ENCODE measurements around the gene DDX10.
"Not testable (repeated sequence)": the region's sequence is repeated elsewhere in the genome, so short reads cannot be mapped to it uniquely, and the experiment has no call there.

Gene DDX10

GRCh38 chr11:108766596-108767173 lies 101.8 kb downstream of the DDX10 start:
- in situ Hi-C loops (cut with HindIII; ENCODE audit: low sequenced_read_pairs) = no loop called here

GRCh38 chr11:108768370-108768769 lies 103.5 kb downstream of the DDX10 start:
- in situ Hi-C loops (cut with HindIII; ENCODE audit: low sequenced_read_pairs) = no loop called here

GRCh38 chr11:108768964-108769363 lies 104.1 kb downstream of the DDX10 start:
- in situ Hi-C loops (cut with HindIII; ENCODE audit: low sequenced_read_pairs) = no loop called here

DNA sequence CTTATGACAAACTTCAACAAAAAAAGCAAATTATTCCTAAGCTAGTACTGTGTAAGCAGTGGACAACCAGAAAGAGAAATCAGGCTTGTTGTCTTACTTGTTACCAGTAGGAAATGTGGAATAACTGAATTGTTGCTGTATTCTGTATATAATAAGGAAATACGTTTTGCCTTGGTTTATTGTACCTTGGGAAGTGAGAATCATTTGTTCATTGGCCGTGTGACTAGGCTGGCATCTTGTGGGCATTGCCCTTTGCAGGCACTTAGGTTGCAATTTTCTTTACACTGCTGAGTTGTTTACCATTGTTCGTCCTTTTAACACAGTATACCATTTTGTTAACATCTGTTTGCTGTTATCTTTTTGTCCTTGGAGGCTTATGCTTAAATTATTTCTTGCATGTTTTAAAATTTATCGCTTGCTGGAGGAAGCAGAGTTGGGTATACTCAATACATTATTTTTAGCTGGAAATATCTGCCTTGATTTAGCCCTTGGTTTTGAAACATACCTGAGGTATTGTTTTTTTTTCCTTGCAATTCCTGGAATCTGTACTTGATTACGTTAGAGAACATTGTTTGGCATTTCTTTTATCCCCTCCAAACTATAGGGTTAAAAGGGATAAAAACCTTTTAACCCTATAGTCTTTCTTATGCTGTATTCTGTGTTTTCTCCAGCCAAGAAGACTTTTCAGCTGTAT lies 109.3 kb downstream of the DDX10 start:
- in situ Hi-C loops (cut with HindIII; ENCODE audit: low sequenced_read_pairs) = no loop called here

GRCh38 chr11:108775324-108775723 lies 110.5 kb downstream of the DDX10 start:
- in situ Hi-C loops (cut with HindIII; ENCODE audit: low sequenced_read_pairs) = no loop called here

DNA sequence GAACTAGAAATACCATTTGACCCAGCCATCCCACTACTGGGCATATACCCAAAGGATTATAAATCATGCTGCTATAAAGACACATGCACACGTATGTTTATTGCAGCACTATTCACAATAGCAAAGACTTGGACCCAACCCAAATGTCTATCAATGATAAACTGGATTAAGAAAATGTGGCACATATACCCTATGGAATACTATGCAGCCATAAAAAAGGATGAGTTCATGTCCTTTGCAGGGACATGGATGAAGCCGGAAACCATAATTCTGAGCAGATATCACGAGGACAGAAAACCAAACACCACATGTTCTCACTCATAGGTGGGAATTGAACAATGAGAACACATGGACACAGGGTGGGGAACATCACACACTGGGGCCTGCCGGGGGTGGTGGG lies 114.3 kb downstream of the DDX10 start:
- in situ Hi-C loops (cut with HindIII; ENCODE audit: low sequenced_read_pairs) = not testable (repeated sequence)

DNA sequence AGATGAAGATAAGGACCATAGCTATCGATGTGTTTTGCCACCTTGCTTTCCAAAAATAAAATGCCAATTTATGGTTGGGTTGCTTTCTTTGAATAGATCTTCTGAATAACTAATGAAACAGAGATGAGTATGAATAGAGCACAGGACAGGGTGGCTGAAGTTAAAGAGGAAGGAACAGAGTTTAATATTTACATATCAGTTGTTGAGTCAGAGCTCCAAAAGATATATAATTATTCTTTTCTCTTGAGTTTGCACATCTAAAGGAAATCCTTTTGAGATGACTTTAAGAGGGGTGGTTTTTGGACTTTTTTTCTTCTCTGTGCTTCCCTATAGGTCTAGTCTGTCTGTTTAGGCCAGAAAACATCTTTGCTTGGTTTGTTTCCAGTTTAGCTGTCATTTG lies 115.2 kb downstream of the DDX10 start:
- in situ Hi-C loops (cut with HindIII; ENCODE audit: low sequenced_read_pairs) = no loop called here

GRCh38 chr11:108781946-108782345 lies 117.1 kb downstream of the DDX10 start:
- in situ Hi-C loops (cut with HindIII; ENCODE audit: low sequenced_read_pairs) = no loop called here

DNA sequence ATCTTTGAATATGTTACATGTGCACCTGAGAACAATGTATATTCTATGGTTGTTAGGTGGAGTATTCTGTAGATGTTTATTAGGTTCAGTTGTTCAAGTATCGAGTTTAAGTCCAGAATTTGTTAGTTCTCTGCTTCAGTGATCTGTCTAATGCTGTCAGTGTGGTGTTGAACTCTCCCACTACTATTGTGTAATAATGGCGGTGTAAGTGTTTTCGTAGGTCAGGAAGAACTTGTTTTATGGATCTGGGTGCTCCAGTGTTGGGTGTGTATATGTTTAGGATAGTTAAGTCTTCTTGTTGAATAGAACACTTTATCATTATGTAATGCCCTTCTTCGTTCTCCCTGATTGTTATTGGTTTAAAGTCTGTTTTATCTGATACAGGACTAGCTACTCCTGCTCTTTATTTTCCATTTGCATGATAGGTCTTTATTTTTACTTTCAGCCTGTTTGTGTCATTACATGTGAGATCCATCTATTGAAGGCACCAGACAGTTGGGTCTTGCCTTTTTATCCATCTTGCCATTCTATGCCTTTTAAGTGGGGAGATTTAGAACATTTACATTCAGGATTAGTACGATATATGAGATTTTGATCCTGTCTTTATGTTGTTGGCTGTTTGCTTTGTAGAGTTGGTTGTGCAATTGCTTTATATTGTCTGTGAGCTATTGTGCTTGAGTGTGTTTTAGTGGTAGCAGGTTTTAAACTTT lies 121.6 kb downstream of the DDX10 start:
- in situ Hi-C loops (cut with HindIII; ENCODE audit: low sequenced_read_pairs) = no loop called here

- in situ Hi-C loops (cut with HindIII; ENCODE audit: low sequenced_read_pairs) = no loop called here
Observed at GRCh38 chr11:108787105-108787504, 122.2 kb downstream of the DDX10 start.

DNA sequence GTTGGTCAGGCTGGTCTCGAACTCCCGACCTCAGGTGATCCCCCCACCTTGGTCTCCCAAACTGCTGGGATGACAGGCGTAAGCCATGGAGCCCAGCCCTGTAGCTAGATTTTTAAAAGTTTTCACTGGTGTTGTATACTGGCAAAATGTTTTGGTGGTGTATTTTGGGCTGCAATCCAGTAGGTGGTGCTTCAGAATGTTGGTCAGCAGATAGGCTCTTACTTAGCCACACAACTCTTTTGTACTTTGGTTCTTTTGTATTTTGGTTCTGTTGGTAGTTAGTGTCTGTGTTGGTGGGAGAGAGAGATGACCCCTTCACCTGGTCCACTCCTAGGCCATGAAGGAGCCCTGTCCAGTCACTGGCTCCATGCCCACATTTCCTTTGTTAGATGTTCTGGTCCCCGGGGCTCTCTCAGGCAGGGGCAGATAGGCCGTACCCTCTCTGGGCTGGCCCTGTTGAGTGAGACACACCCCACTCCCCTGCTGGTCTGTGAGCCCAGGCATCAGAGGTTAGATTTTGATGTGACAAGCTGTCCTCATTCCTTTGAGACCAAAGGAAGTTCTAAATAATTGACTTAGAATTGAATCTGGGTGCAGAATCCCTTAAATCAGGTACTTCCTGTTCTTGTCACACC lies 123.8 kb downstream of the DDX10 start:
- in situ Hi-C loops (cut with HindIII; ENCODE audit: low sequenced_read_pairs) = no loop called here

DNA sequence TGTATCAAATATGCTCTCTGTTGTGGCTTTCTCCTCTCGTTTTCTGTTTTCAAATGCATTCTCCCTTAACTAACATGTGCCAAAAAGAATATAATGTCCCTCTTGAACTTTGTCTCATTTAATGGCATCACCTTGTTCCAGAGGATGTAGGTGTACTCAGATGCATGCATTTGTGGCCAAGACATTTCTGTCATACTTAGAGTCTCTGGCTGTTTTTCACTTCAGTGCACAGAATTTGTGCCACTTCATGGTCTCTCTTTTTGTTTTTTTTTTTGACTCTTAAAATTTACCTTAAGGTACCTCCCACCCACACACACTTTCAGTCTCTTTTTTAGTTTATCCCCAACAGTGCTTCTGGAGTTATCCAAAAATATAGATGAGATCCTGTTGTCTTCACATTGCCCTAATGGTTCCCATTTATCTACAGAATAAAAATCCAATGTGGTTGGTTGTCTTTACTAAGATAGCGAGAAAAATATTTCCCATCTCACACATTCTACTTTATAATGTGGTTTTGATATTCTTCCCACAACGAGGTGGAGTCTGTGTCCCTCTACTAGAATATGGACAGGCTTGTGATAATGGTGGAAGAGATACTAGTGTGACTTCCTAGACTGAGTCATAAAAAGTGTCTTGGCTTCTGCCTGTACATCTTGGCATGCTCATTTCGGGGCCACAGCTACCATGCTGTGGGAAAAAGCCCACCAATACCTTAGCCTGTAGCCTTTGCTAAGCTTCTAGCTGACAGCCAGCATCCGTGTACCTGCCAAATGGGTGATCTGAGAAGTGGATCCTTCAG lies 125.8 kb downstream of the DDX10 start:
- in situ Hi-C loops (cut with HindIII; ENCODE audit: low sequenced_read_pairs) = no loop called here

- in situ Hi-C loops (cut with HindIII; ENCODE audit: low sequenced_read_pairs) = no loop called here
Observed at GRCh38 chr11:108793138-108793537, 128.3 kb downstream of the DDX10 start.

DNA sequence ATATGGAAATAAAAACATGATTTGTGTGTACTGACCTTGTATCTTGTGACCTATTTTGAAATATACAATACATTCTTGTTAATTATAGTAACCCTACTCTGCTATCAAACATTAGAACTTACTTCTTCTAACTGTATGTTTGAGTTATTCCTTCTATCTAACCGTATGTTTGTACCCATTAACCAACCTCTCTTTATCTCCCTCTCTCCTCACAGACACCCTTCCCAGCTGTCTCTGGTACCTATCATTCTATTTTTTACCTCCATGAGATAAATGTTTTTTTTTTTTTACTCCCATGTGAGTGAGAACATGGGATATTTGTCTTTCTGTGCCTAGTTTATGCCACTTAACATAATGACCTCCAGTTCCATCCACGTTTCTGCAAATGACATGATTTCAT lies 128.7 kb downstream of the DDX10 start:
- in situ Hi-C loops (cut with HindIII; ENCODE audit: low sequenced_read_pairs) = no loop called here

DNA sequence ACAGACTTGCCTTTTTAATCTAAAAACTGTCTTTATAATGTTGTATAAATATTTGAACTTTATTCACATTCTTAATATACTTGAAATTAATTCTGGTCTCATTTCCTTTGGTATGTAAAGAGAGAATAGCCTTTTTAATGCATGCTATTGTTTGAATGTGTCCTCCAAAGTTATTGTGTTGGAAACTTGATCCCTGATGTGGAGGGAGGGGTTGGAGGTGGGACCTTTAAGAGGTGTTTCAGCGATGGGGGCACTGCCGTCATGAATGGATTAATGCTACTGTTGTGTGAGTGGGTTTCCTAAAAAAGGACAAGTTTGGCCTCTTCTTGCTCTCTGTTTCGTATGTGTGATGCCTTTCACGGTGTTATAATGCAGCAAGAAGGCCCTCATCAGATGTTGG lies 131.7 kb downstream of the DDX10 start:
- in situ Hi-C loops (cut with HindIII; ENCODE audit: low sequenced_read_pairs) = no loop called here

- in situ Hi-C loops (cut with HindIII; ENCODE audit: low sequenced_read_pairs) = no loop called here
Observed at GRCh38 chr11:108797578-108798100, 132.8 kb downstream of the DDX10 start.

GRCh38 chr11:108802492-108802891 lies 137.6 kb downstream of the DDX10 start:
- in situ Hi-C loops (cut with HindIII; ENCODE audit: low sequenced_read_pairs) = no loop called here

DNA sequence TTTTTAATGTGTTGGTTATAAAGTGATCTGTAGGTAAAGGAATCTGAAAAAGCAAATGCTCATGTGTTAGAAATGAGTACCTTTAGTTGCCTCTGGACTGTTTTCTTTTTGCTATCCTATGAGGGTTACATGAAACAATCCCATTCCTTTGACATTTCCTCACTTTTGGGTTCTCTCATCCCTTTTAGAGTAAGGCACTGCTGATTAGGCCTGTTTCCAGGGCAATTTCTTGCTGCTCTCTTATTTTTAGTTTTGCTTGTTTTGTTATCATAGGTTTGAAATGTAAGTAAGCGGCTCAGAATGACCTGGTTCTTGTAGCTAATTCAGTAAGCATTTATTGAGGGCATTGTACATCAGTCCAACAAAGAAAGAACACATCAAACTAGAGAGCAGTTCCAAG lies 138.9 kb downstream of the DDX10 start:
- in situ Hi-C loops (cut with HindIII; ENCODE audit: low sequenced_read_pairs) = no loop called here

DNA sequence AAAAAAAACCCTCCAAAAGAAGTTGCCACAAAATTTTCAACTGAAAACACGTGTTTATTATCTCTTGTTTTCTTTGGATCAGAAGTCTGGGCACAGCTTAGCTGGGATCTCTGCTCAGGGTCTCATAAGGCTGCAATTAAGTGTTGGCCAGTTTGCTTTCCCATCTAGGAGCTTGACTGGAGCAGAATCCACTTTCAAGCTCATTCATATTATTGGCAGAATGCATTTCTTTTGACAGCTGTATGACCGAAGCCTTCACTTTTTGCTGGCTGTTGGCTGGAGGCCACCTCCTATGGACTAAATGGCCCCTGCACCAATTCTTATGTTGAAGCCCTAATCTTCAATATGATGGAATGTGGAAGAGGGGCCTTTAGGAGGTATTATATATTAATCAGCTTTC lies 139.6 kb downstream of the DDX10 start:
- in situ Hi-C loops (cut with HindIII; ENCODE audit: low sequenced_read_pairs) = no loop called here

- in situ Hi-C loops (cut with HindIII; ENCODE audit: low sequenced_read_pairs) = no loop called here
Observed at GRCh38 chr11:108805030-108805429, 140.2 kb downstream of the DDX10 start.

GRCh38 chr11:108807262-108807661 lies 142.4 kb downstream of the DDX10 start:
- in situ Hi-C loops (cut with HindIII; ENCODE audit: low sequenced_read_pairs) = no loop called here

Measured in DLD1 (cell line).